RWPE2 (cell line): ENCODE measurements around the gene TSPAN32.
A peak's percentile ranks its signal among the peaks of the same experiment; 100 is the strongest.
"Not testable (repeated sequence)": the region's sequence is repeated elsewhere in the genome, so short reads cannot be mapped to it uniquely, and the experiment has no call there.

Experiments used
- ATAC-seq: fragments of 200-7000 bp; cut with Tn5 transposase; 3 replicates; pipeline ENCODE4 v1.9.1; 2021; ENCODE audit warnings: low read depth
- DNase-seq: peaks from one replicate; pipeline ENCODE4 v3.0.0-alpha.2; 2020; ENCODE audit warnings: low spot score
- H3K27ac ChIP-seq: fragments of 450-650 bp; 2 replicates; pipeline ENCODE4 v1.5.1; 2017; ENCODE audit warnings: mild to moderate bottlenecking; ENCODE audit not compliant: poor library complexity, severe bottlenecking
- H3K27me3 ChIP-seq: fragments of 250-450 bp; sonication (Bioruptor Pico); 2 replicates; pipeline ENCODE4 v1.5.1; 2021; ENCODE audit warnings: mild to moderate bottlenecking, moderate library complexity; ENCODE audit not compliant: insufficient read depth, poor library complexity, severe bottlenecking
- H3K36me3 ChIP-seq: fragments of 250-450 bp; sonication (Bioruptor Pico); 2 replicates; pipeline ENCODE4 v1.5.1; 2020; ENCODE audit warnings: low read depth, mild to moderate bottlenecking, moderate library complexity
- H3K4me1 ChIP-seq: fragments of 250-450 bp; sonication (Bioruptor Pico); 2 replicates; pipeline ENCODE4 v1.5.1; 2021; ENCODE audit warnings: mild to moderate bottlenecking, moderate library complexity; ENCODE audit not compliant: insufficient read depth, poor library complexity, severe bottlenecking
- H3K4me3 ChIP-seq: fragments of 250-450 bp; sonication (Bioruptor Pico); 2 replicates; pipeline ENCODE4 v1.5.1; 2021; ENCODE audit warnings: mild to moderate bottlenecking, moderate library complexity; ENCODE audit not compliant: severe bottlenecking
- H3K9me3 ChIP-seq: fragments of 250-450 bp; sonication (Bioruptor Pico); 2 replicates; pipeline ENCODE4 v1.5.1; 2021; ENCODE audit warnings: mild to moderate bottlenecking, moderate library complexity; ENCODE audit not compliant: severe bottlenecking
- CTCF ChIP-seq: fragments of 450-650 bp; IDR thresholded peaks from one replicate; pipeline ENCODE4 v1.5.1; 2017; ENCODE audit warnings: mild to moderate bottlenecking, moderate library complexity; ENCODE audit not compliant: poor library complexity, severe bottlenecking

The TSPAN32 gene

DNA sequence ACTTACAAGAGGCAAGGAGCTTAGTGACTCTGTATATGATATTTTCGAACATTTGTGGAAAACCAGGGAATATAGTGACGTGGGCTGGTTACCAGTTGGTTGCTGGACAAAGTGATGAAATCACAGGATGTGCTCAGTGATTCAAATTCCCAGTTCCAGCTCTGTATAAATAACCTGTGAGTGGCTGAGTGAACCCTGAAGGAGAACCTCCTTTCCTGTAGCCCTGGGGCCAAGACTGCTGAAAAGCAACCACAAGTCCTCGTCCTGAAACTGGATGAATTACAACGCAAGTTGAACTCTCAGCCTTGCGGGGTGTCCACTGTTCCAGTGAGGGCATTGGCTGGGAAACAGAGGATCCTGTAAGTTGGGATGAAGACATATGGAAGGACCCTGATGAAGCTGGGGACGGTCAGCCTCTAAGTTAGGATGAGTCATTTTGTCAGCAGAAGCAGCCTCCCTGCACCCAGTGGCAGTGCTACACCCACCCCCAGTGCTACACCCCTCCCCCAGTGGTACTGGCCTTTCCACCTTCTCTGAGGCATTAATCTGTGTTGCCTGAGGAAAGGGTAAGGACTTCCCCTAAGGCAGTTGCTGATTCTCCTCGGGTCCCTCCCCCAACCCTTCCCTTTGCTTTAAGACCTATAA lies 53.3 kb downstream of the TSPAN32 start:
- DNase-seq (no peak), ATAC-seq (peak; percentile 40; the same call in 2 of the 3 replicates)
- TF ChIP-seq CTCF, result no peak
- no peak overlapping the region for H3K27ac ChIP-seq
- H3K4me1 ChIP-seq, result peaks cover 3% of the 10 kb centered on the region
- H3K27me3 ChIP-seq, result no peaks in the 10 kb centered on the region
- H3K9me3 ChIP-seq, result no peaks in the 10 kb centered on the region
- H3K4me3 ChIP-seq, result no peak overlapping the region
- no peaks in the 10 kb centered on the region for H3K36me3 ChIP-seq

DNA sequence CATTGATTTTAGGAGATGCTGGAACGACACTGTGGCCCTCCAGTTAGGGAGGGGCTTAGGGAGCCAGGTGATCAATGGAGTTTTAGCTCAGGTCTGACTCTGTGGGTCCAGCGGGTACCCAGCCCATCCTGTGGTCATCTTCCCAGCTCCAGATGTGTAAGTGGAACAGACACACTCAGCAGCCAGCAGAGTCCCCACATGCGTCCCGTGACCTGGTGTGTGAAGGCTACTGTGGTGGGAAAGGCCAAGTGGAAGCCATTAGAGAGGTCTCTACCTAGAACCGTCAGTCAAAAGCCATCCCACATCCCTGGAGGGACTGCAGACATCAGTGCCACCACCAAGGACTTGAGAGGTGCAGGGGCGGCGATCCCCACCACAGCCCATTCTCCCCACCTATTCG lies 55.4 kb downstream of the TSPAN32 start:
- Histone ChIP-seq H3K9me3 (no peaks in the 10 kb centered on the region), H3K4me3 (no peak overlapping the region), H3K27me3 (no peaks in the 10 kb centered on the region), H3K27ac (no peak overlapping the region), H3K4me1 (peaks cover 3% of the 10 kb centered on the region), H3K36me3 (no peaks in the 10 kb centered on the region)
- TF ChIP-seq CTCF, result no peak
- no peak for ATAC-seq
- DNase-seq, result no peak

DNA sequence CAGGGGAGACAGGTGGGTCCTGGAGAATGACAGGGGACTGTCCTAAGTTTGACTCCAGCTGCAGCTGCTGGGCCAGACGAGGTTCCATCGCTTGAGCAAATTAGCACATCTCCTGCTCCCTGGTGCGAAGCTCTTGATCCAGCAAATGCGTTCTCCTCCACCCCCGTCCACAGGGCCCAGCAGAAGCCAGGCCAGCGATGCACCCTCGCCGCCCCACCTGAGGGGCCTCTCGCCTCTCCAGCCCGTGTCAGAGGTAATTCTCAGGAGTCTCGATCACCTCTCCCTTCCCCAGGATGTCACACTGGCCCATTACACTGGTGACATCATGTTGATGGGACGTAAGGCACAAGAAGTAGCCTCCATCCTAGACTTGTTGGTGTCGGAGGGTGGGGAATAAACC lies 55.8 kb downstream of the TSPAN32 start:
- not testable (repeated sequence) for H3K4me1 ChIP-seq, H3K27ac ChIP-seq, H3K27me3 ChIP-seq, H3K36me3 ChIP-seq, H3K9me3 ChIP-seq, DNase-seq, H3K4me3 ChIP-seq, ATAC-seq

DNA sequence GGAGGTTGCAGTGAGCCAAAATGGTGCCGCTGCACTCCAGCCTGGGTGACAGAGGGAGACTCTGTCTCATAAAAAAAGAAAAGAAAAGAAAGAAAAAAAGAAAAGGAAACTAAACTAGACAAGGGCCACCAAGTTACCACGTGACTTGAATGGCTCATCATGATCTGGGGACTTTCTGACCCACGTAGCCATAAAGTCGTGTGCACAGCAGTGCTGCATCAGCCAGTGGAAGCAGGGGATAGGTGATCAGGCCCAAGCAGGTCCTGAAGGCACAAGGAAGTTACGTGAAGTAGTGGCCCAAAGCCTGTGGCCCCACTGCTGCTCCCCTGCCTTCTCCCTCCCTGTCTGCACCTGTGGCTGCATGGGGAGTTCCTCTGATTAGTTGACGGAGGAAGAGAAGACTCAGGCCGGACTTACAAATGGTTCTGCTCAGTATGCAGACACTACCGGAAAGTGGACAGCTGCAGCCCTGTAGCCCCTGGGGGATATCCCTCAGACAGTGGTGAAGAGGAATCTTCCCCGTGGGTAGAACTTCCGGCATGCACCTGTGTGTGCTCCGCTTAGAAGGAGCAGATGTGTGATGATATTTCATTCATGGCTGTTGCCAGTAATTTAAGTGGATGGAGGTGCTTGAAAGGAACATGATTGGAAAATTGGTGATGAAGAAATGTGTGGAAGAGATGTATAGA lies 57.1 kb downstream of the TSPAN32 start:
- ATAC-seq (no peak), DNase-seq (no peak)
- Histone ChIP-seq H3K36me3 (no peaks in the 10 kb centered on the region), H3K27ac (no peak overlapping the region), H3K27me3 (no peaks in the 10 kb centered on the region), H3K9me3 (no peaks in the 10 kb centered on the region), H3K4me3 (no peak overlapping the region), H3K4me1 (peaks cover 3% of the 10 kb centered on the region)
- TF ChIP-seq CTCF, result no peak

DNA sequence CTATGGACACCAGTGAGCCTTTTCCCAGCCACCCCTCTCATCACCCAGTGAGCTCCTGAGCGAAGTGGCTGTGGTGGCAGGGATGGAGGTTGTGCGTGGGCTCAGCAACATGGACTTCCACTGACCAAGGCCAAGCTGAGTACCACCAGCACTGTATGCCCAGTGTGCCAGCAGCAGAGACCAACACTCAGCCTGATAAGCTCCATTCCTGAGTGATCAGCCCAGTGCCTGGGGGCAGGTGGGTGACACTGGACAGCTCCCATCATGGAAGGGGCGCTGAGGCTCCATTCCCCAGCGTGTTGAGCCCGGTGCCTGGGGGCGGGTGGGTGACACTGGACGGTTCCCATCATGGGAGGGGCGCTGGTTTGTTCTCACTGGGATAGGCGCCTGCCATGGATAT lies 57.7 kb downstream of the TSPAN32 start:
- H3K27ac ChIP-seq, result no peak overlapping the region
- no peak overlapping the region for H3K4me3 ChIP-seq
- TF ChIP-seq CTCF, result no peak
- no peaks in the 10 kb centered on the region for H3K9me3 ChIP-seq
- ATAC-seq (no peak), DNase-seq (no peak)
- H3K4me1 ChIP-seq, result peaks cover 3% of the 10 kb centered on the region
- no peaks in the 10 kb centered on the region for H3K36me3 ChIP-seq
- no peaks in the 10 kb centered on the region for H3K27me3 ChIP-seq
